Liver (tissue), 9 donors: ENCODE data around the gene NCAPG2. TPM values are rescaled to one million over a fixed set of nuclear protein-coding genes. Genes with fewer than 3 reads are reported as not detected.

Source experiments
- DNase-seq: peaks from one replicate; pipeline ENCODE4 v3.0.0-alpha.2; 2017; ENCODE audit warnings: low spot score
- H3K27ac ChIP-seq, 2 donors: one replicate each; pipeline ENCODE4 v1.7.0; 2013; ENCODE audit warnings: inconsistent platforms in 2 of 2, low read length in 2 of 2, control low read depth in 1 of 2, low read depth in 1 of 2, mild to moderate bottlenecking in 1 of 2
- H3K27me3 ChIP-seq, 4 donors: one replicate each; pipeline versions ENCODE4 v1.6.1 to v1.7.0; 2013; ENCODE audit warnings: low read length in 3 of 4, inconsistent platforms in 1 of 4, mild to moderate bottlenecking in 1 of 4, moderate library complexity in 1 of 4; ENCODE audit not compliant: control insufficient read depth in 4 of 4, insufficient read depth in 4 of 4
- H3K36me3 ChIP-seq, 4 donors: one replicate each; pipeline versions ENCODE4 v1.6.1 to v1.7.0; 2013; ENCODE audit warnings: low read length in 3 of 4, mild to moderate bottlenecking in 3 of 4, low read depth in 1 of 4, moderate library complexity in 1 of 4; ENCODE audit not compliant: control insufficient read depth in 4 of 4, insufficient read depth in 3 of 4
- H3K4me1 ChIP-seq, 4 donors: one replicate each; pipeline versions ENCODE4 v1.6.1 to v1.7.0; 2013; ENCODE audit warnings: low read length in 3 of 4, mild to moderate bottlenecking in 3 of 4, moderate library complexity in 1 of 4; ENCODE audit not compliant: control insufficient read depth in 4 of 4, insufficient read depth in 4 of 4
- H3K4me3 ChIP-seq, 3 donors: one replicate each; pipeline versions ENCODE4 v1.6.1 to v1.7.0; 2013; ENCODE audit warnings: low read length in 3 of 3, control low read depth in 1 of 3, low read depth in 1 of 3, mild to moderate bottlenecking in 1 of 3
- H3K9ac ChIP-seq, 2 donors: one replicate each; pipeline ENCODE4 v1.7.0; 2013; ENCODE audit warnings: low read length in 2 of 2, mild to moderate bottlenecking in 2 of 2, moderate library complexity in 2 of 2, control low read depth in 1 of 2, low read depth in 1 of 2
- H3K9me3 ChIP-seq, 4 donors: one replicate each; pipeline versions ENCODE4 v1.6.1 to v1.7.0; 2013; ENCODE audit warnings: low read length in 3 of 4; ENCODE audit not compliant: control insufficient read depth in 4 of 4
- EGR1 ChIP-seq, 2 donors: IDR thresholded peaks; 2 replicates each; pipeline ENCODE4 v1.6.1; 2016 to 2018; ENCODE audit warnings: antibody characterized with exemption in 2 of 2, low read depth in 2 of 2
- FOXA1 ChIP-seq: IDR thresholded peaks from 2 replicates; pipeline ENCODE4 v1.6.1; 2016; ENCODE audit warnings: antibody characterized with exemption
- FOXA2 ChIP-seq: IDR thresholded peaks from 2 replicates; pipeline ENCODE4 v1.6.1; 2016; ENCODE audit warnings: antibody characterized with exemption
- GABPA ChIP-seq, 2 donors: IDR thresholded peaks in 1 of 2; conservative IDR thresholded peaks in 1 of 2; 2 replicates each; pipeline ENCODE4 v1.6.1; 2016; ENCODE audit warnings: antibody characterized with exemption in 2 of 2, mild to moderate bottlenecking in 1 of 2, moderate library complexity in 1 of 2
- HNF4A ChIP-seq, 2 donors: conservative IDR thresholded peaks; 2 replicates each; pipeline ENCODE4 v1.6.1; 2016; ENCODE audit warnings: antibody characterized with exemption in 2 of 2, mild to moderate bottlenecking in 2 of 2
- HNF4G ChIP-seq: IDR thresholded peaks from 2 replicates; pipeline ENCODE4 v1.6.1; 2016; ENCODE audit warnings: antibody characterized with exemption
- JUND ChIP-seq, 2 donors: IDR thresholded peaks; 2 replicates each; pipeline ENCODE4 v1.6.1; 2016; ENCODE audit warnings: antibody characterized with exemption in 2 of 2
- NR2F2 ChIP-seq: IDR thresholded peaks from 2 replicates; pipeline ENCODE4 v1.6.1; 2016; ENCODE audit warnings: antibody characterized with exemption
- RAD21 ChIP-seq, 2 donors: IDR thresholded peaks; 2 replicates each; pipeline ENCODE4 v1.6.1; 2016; ENCODE audit warnings: antibody characterized with exemption in 2 of 2, mild to moderate bottlenecking in 2 of 2
- RXRA ChIP-seq, 2 donors: IDR thresholded peaks; 2 replicates each; pipeline ENCODE4 v1.6.1; 2017 to 2018; ENCODE audit warnings: antibody characterized with exemption in 2 of 2, mild to moderate bottlenecking in 1 of 2
- SP1 ChIP-seq: IDR thresholded peaks from 2 replicates; pipeline ENCODE4 v1.6.1; 2018; ENCODE audit warnings: antibody characterized with exemption, mild to moderate bottlenecking
- TAF1 ChIP-seq: conservative IDR thresholded peaks from 2 replicates; pipeline ENCODE4 v1.6.1; 2016; ENCODE audit warnings: antibody characterized with exemption, mild to moderate bottlenecking
- YY1 ChIP-seq: IDR thresholded peaks from 2 replicates; pipeline ENCODE4 v1.6.1; 2016; ENCODE audit warnings: antibody characterized with exemption, mild to moderate bottlenecking
- WGBS: extraction: QIAGEN DNeasy Blood & Tissue Kit; methylation state at CpG from one replicate; pipeline ENCODE4 v1.1.7; 2013; 5-methylcytosine and 5-hydroxymethylcytosine counted together
- polyA plus RNA-seq, 2 donors: library from polyadenylated mRNA; stranded (reverse) in 1 of 2; unstranded in 1 of 2; fragments of 200-250 nt in 1 of 2; fragments of >200 nt in 1 of 2; fragmentation: Nextera tagmentation in 1 of 2; extraction: Ambion mirVana in 1 of 2; gene quantifications; one replicate each; pipeline versions ENCODE4 v1.2.1 to v1.2.3, GENCODE V29; 2013 to 2015
- total RNA-seq, 2 donors: library from RNA; depleted of rRNA; stranded (reverse); fragments of >200 nt; gene quantifications; one replicate each; pipeline ENCODE4 v1.2.3, GENCODE V29; 2014
- TF ChIP-seq, protein P1 (sequence below): IDR thresholded peaks from 2 replicates; pipeline ENCODE4 v1.6.1; 2016; ENCODE audit warnings: antibody characterized with exemption
- TF ChIP-seq, protein P2 (sequence below): IDR thresholded peaks from 2 replicates; pipeline ENCODE4 v1.6.1; 2016; ENCODE audit warnings: antibody characterized with exemption
- TF ChIP-seq, protein P3 (sequence below): fragments of 150-350 bp; IDR thresholded peaks from 2 replicates; pipeline ENCODE4 v1.5.1; 2017; ENCODE audit warnings: improper control_type of control experiment, low read depth, low read length; ENCODE audit not compliant: missing input control
- TF ChIP-seq, protein P4 (sequence below): IDR thresholded peaks from 2 replicates; pipeline ENCODE4 v1.6.1; 2016; ENCODE audit warnings: antibody characterized with exemption
- TF ChIP-seq, protein P5 (sequence below): IDR thresholded peaks from 2 replicates; pipeline ENCODE4 v1.6.1; 2016; ENCODE audit warnings: antibody characterized with exemption, mild to moderate bottlenecking
- donor health status: healthy.
- donor health status: healthy.
- donor health status: healthy.
- donor health status: healthy.
- donor health status: healthy.

Gene NCAPG2
- total and polyA plus RNA-seq, 4 donors = 0.89 to 37.4 (median 3.7) TPM

DNA sequence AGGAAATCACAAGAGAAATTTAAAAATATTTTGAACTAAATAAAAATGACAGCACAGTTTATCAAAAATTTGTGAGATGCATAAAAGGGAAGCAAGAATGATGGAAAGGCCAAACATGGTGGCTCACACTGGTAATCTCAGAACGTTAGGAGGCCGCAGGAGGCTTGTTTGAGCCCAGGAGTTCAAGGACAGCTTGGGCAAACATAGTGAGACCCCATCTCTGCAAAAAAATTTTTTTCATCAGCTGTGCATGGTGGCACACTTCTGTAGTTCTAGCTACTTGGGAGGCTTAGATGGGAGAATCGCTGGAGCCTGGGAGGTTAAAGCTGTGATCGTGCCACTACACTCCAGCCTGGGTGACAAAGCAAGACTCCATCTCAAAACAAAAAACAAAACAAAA, 62.5 kb downstream of the NCAPG2 start:
- peaks cover 0 to 8% (median 2%) of the 10 kb centered on the region in 4 donors for H3K36me3 ChIP-seq

DNA sequence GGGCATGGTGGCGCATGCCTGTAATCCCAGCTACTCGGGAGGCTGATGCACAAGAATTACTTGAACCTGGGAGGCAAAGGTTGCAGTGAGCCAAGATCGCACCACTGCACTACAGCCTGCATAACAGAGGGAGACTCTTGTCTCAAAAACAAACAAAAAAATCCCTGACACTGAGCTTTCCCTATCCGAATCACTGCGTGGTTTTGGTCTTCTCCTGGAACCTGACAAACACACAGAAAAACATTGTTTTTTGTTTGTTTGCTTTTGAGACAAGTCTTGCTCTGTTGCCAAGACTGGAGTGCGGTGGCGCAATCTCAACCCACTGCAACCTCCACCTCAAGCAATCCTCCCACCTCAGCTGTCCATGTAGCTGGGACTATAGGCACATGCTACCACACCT, 66.6 kb downstream of the NCAPG2 start:
- no peaks in the 10 kb centered on the region for H3K9me3 ChIP-seq
- TF ChIP-seq EGR1 (IDR thresholded peaks at IDR 0.05; ENCODE audit: low read depth in 2 of 2) (no peak), JUND (IDR thresholded peaks at IDR 0.05) (no peak), GABPA (IDR thresholded peaks at IDR 0.05 in 1 of 2, conservative IDR thresholded peaks at IDR 0.05 in 1 of 2) (no peak), FOXA1 (no peak), SP1 (no peak), RXRA (IDR thresholded peaks at IDR 0.05) (no peak), HNF4G (no peak), HNF4A (conservative IDR thresholded peaks at IDR 0.05) (no peak), RAD21 (IDR thresholded peaks at IDR 0.05) (no peak)
- TF ChIP-seq, protein P1, sequence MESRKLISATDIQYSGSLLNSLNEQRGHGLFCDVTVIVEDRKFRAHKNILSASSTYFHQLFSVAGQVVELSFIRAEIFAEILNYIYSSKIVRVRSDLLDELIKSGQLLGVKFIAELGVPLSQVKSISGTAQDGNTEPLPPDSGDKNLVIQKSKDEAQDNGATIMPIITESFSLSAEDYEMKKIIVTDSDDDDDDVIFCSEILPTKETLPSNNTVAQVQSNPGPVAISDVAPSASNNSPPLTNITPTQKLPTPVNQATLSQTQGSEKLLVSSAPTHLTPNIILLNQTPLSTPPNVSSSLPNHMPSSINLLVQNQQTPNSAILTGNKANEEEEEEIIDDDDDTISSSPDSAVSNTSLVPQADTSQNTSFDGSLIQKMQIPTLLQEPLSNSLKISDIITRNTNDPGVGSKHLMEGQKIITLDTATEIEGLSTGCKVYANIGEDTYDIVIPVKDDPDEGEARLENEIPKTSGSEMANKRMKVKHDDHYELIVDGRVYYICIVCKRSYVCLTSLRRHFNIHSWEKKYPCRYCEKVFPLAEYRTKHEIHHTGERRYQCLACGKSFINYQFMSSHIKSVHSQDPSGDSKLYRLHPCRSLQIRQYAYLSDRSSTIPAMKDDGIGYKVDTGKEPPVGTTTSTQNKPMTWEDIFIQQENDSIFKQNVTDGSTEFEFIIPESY = no peak
- TF ChIP-seq, protein P2, sequence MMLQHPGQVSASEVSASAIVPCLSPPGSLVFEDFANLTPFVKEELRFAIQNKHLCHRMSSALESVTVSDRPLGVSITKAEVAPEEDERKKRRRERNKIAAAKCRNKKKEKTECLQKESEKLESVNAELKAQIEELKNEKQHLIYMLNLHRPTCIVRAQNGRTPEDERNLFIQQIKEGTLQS = no peak
- TF ChIP-seq, protein P3, sequence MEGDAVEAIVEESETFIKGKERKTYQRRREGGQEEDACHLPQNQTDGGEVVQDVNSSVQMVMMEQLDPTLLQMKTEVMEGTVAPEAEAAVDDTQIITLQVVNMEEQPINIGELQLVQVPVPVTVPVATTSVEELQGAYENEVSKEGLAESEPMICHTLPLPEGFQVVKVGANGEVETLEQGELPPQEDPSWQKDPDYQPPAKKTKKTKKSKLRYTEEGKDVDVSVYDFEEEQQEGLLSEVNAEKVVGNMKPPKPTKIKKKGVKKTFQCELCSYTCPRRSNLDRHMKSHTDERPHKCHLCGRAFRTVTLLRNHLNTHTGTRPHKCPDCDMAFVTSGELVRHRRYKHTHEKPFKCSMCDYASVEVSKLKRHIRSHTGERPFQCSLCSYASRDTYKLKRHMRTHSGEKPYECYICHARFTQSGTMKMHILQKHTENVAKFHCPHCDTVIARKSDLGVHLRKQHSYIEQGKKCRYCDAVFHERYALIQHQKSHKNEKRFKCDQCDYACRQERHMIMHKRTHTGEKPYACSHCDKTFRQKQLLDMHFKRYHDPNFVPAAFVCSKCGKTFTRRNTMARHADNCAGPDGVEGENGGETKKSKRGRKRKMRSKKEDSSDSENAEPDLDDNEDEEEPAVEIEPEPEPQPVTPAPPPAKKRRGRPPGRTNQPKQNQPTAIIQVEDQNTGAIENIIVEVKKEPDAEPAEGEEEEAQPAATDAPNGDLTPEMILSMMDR = no peak
- peaks cover 0 to 5% (median 0%) of the 10 kb centered on the region in 4 donors for H3K4me1 ChIP-seq
- no peaks in the 10 kb centered on the region for H3K27me3 ChIP-seq
- WGBS = 81% methylated on average over 7 of the region's 7 CpGs
- H3K4me3 ChIP-seq = no peak overlapping the region
- no peaks in the 10 kb centered on the region for H3K36me3 ChIP-seq
- DNase-seq = no peak
- H3K27ac ChIP-seq = no peak overlapping the region
- H3K9ac ChIP-seq = no peak overlapping the region

More for the DNA sequence above, 62.5 kb downstream of the NCAPG2 start:
- Histone ChIP-seq H3K9me3 (no peaks in the 10 kb centered on the region), H3K4me3 (no peak overlapping the region), H3K4me1 (peaks cover 0 to 7% (median 0%) of the 10 kb centered on the region in 4 donors), H3K9ac (no peak overlapping the region), H3K27me3 (no peaks in the 10 kb centered on the region), H3K27ac (no peak overlapping the region)
- no peak for DNase-seq
- WGBS = 94% methylated on average over 4 of the region's 4 CpGs
- no peak for TF ChIP-seq HNF4G
- TF ChIP-seq, protein P4, sequence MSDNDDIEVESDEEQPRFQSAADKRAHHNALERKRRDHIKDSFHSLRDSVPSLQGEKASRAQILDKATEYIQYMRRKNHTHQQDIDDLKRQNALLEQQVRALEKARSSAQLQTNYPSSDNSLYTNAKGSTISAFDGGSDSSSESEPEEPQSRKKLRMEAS = no peak
- TF ChIP-seq, protein P3 = no peak
- no peak for TF ChIP-seq TAF1
- TF ChIP-seq JUND (IDR thresholded peaks at IDR 0.05) = no peak
- TF ChIP-seq SP1 = no peak
- TF ChIP-seq RXRA (IDR thresholded peaks at IDR 0.05) = no peak
- no peak for TF ChIP-seq FOXA2
- no peak for TF ChIP-seq HNF4A (conservative IDR thresholded peaks at IDR 0.05)
- TF ChIP-seq, protein P2 = no peak
- TF ChIP-seq, protein P5, sequence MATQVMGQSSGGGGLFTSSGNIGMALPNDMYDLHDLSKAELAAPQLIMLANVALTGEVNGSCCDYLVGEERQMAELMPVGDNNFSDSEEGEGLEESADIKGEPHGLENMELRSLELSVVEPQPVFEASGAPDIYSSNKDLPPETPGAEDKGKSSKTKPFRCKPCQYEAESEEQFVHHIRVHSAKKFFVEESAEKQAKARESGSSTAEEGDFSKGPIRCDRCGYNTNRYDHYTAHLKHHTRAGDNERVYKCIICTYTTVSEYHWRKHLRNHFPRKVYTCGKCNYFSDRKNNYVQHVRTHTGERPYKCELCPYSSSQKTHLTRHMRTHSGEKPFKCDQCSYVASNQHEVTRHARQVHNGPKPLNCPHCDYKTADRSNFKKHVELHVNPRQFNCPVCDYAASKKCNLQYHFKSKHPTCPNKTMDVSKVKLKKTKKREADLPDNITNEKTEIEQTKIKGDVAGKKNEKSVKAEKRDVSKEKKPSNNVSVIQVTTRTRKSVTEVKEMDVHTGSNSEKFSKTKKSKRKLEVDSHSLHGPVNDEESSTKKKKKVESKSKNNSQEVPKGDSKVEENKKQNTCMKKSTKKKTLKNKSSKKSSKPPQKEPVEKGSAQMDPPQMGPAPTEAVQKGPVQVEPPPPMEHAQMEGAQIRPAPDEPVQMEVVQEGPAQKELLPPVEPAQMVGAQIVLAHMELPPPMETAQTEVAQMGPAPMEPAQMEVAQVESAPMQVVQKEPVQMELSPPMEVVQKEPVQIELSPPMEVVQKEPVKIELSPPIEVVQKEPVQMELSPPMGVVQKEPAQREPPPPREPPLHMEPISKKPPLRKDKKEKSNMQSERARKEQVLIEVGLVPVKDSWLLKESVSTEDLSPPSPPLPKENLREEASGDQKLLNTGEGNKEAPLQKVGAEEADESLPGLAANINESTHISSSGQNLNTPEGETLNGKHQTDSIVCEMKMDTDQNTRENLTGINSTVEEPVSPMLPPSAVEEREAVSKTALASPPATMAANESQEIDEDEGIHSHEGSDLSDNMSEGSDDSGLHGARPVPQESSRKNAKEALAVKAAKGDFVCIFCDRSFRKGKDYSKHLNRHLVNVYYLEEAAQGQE = no peak
- no peak for TF ChIP-seq YY1
- no peak for TF ChIP-seq EGR1 (IDR thresholded peaks at IDR 0.05; ENCODE audit: low read depth in 2 of 2)
- no peak for TF ChIP-seq NR2F2
- no peak for TF ChIP-seq GABPA (IDR thresholded peaks at IDR 0.05 in 1 of 2, conservative IDR thresholded peaks at IDR 0.05 in 1 of 2)
